SK-N-SH treated with all-trans-retinoic acid at 6 μM for 48 hours (cell line): ENCODE measurements around the gene RASAL1.

Source experiments
- ARNTL ChIP-seq: fragments of 450-650 bp; formaldehyde crosslinking; IDR thresholded peaks from 2 replicates; pipeline ENCODE4 v1.5.0; 2020; ENCODE audit warnings: low read depth, mild to moderate bottlenecking, moderate library complexity, borderline replicate concordance
- ZNF565 ChIP-seq: fragments of 450-650 bp; formaldehyde crosslinking; conservative IDR thresholded peaks from 2 replicates; pipeline ENCODE4 v1.5.0; 2020; ENCODE audit warnings: low read depth, mild to moderate bottlenecking, moderate library complexity

DNA sequence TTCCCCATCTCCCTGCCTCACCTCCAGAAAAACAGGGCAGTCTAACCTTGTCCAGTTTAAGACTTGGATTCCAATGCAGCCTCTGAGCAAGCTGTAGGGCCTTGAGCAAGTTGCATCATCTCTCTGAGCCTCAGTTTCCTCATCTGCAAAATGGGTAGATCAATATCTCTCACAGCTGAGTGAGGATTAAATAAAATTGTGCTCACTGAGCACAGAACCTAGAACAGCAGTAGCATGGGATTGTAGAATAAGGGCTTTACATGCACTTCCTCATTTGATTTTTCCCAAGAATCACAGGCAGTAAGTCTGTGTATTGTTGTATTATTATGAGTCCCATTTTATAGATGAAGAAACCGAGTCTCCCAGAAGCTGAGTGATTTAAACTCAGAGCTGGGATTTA, 77.0 kb downstream of the RASAL1 start:
- TF ChIP-seq ZNF565, result no peak
- TF ChIP-seq ARNTL, result no peak
